PFSK-1 (cell line): Measurements from ENCODE around the gene PPP1R15B.

Source experiments
- FOXP2 ChIP-seq: optimal IDR thresholded peaks from 2 replicates; pipeline ENCODE3; 2011; ENCODE audit warnings: borderline replicate concordance, control low read depth, inconsistent platforms; ENCODE audit not compliant: insufficient read depth; ENCODE audit errors: extremely low read length, extremely low read depth
- POLR2AphosphoS5 ChIP-seq: IDR thresholded peaks from 2 replicates; pipeline ENCODE4 v1.6.1; 2012; ENCODE audit warnings: low read depth, mild to moderate bottlenecking, control low read depth, low read length, moderate library complexity
- SIN3A ChIP-seq: IDR thresholded peaks from 2 replicates; pipeline ENCODE4 v1.6.1; 2012; ENCODE audit warnings: mild to moderate bottlenecking, low read length, moderate library complexity, borderline replicate concordance; ENCODE audit not compliant: insufficient read depth
- TAF1 ChIP-seq: IDR thresholded peaks from 2 replicates; pipeline ENCODE4 v1.6.1; 2012; ENCODE audit warnings: low read length, control low read depth, borderline replicate concordance; ENCODE audit not compliant: insufficient read depth
- TF ChIP-seq, protein P1 (sequence below), 2 experiments: IDR thresholded peaks; 2 replicates each; pipeline versions ENCODE4 v1.6.1 to v1.8.0; 2011 to 2012; ENCODE audit warnings: low read depth in 2 of 2, low read length in 2 of 2, control low read depth in 1 of 2, inconsistent platforms in 1 of 2, mild to moderate bottlenecking in 1 of 2, moderate library complexity in 1 of 2; ENCODE audit not compliant: insufficient read depth in 1 of 2

DNA sequence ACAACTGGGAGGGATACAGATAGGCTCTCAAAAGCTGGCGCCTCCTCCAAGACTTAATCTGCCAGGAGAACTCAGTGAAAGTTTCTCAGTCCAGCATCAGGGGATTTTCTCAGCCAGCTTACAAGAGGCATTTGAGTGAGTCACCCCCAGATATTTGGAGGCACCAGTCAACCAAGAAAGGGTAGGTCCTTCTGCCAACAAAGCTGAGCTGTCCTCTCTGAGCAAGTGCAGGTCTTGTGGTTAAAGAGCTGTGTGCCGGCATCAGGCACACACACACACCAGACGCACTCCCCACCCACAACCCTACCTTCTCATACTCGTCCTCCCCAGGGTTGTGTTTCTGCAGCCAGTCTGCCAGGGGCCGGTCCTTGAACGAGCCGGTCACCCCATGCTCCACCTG is 27.0 kb upstream of the PPP1R15B start:
- TF ChIP-seq POLR2AphosphoS5 (no peak), SIN3A (no peak), TAF1 (no peak), FOXP2 (no peak)
- TF ChIP-seq, protein P1, sequence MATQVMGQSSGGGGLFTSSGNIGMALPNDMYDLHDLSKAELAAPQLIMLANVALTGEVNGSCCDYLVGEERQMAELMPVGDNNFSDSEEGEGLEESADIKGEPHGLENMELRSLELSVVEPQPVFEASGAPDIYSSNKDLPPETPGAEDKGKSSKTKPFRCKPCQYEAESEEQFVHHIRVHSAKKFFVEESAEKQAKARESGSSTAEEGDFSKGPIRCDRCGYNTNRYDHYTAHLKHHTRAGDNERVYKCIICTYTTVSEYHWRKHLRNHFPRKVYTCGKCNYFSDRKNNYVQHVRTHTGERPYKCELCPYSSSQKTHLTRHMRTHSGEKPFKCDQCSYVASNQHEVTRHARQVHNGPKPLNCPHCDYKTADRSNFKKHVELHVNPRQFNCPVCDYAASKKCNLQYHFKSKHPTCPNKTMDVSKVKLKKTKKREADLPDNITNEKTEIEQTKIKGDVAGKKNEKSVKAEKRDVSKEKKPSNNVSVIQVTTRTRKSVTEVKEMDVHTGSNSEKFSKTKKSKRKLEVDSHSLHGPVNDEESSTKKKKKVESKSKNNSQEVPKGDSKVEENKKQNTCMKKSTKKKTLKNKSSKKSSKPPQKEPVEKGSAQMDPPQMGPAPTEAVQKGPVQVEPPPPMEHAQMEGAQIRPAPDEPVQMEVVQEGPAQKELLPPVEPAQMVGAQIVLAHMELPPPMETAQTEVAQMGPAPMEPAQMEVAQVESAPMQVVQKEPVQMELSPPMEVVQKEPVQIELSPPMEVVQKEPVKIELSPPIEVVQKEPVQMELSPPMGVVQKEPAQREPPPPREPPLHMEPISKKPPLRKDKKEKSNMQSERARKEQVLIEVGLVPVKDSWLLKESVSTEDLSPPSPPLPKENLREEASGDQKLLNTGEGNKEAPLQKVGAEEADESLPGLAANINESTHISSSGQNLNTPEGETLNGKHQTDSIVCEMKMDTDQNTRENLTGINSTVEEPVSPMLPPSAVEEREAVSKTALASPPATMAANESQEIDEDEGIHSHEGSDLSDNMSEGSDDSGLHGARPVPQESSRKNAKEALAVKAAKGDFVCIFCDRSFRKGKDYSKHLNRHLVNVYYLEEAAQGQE (IDR thresholded peaks at IDR 0.05; ENCODE audit: insufficient read depth in 1 of 2, low read depth in 2 of 2, low read length in 2 of 2), result no peak
